ENCODE measurements around the gene FOXB2.
A peak's percentile ranks its signal among the peaks of the same experiment; 100 is the strongest.
"Not testable (repeated sequence)": the region's sequence is repeated elsewhere in the genome, so short reads cannot be mapped to it uniquely, and the experiment has no call there.

FOXB2 gene

DNA sequence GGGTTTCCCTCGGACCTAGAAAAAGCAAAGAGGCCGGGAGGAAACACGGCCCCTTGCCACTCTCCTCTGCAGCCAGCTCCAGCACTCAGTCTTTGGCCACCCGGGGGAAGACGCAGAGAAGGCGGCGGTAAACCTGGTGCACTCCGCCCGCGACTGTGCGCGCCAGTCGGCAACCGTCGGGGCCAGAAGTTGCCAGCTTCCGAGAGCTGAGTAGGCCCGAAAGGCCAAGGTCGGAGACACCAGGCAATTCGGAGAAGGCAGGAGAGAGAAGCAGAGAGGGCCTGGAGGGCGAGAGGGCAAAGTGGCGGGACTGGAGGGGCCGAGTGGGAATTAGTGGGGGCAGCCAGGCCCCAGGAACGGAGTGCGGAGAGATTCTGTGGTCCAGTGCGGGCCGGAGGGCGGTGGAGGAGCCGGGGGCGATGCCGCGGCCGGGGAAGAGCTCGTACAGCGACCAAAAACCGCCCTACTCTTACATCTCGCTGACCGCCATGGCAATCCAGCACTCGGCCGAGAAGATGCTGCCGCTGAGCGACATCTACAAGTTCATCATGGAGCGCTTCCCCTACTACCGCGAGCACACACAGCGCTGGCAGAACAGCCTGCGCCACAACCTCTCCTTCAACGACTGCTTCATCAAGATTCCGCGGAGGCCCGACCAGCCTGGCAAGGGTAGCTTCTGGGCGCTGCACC is at the start of gene FOXB2:
FOXB2 (plus strand) TSS at position 420 of the 690 bp plus-strand sequence; CDS start at position 420, 0 bp downstream.
- no peak for DNase-seq

DNA sequence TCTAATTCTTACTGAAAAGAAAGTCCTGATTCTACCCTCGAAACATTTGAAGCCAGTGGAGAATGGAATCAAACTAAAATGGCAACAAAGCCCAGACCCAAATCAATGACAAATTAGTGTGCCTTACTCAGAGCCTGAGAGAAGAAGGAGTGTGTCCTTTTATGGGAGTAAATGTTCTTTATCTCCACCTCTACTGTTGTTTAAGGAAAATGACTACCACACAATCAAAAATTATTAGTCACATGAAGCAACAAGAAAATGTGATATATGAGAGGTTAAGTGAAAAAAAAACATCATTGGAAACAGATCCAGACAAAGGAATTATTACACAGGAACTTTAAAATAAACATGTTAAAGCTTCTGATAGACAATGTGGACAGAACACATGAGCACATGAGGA is 49.7 kb upstream of the FOXB2 start:
- DNase-seq: no peak

DNA sequence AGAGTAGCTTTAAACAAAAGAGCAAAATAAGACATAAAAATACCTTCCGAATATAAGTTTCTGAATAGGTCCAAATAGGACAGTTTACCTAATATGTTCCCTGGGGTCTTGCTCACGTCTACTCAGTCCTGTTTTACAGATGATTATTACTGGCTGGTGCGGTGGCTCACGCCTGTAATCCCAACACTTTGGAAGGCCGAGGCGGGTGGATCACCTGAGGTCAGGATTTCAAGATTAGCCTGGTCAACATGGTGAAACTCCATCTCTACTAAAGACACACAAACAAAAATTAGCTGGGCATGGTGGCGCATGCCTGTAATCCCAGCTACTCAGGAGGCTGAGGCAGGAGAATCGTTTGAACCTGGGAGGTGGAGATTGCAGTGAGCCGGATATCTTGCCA is 40.6 kb upstream of the FOXB2 start:
- DNase-seq: not testable (repeated sequence)

DNA sequence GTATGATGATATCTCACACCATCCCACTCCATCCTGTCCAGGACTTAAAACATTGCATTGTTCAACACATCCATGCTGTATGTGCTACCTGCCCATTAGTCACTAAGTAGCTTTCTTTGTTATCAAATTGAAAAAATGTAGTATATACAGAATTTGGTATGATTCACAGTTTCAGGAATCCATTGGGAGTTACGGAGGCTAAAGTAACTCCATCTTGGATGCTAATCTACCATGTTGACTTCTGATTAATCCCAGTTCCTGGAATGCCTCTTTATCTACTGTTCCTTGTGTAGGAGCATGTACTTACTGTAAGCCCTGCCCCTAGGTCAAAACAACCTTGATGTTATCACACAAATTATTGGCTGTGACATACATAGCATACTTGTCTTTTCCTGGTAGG is 38.9 kb upstream of the FOXB2 start:
- no peak for DNase-seq

DNA sequence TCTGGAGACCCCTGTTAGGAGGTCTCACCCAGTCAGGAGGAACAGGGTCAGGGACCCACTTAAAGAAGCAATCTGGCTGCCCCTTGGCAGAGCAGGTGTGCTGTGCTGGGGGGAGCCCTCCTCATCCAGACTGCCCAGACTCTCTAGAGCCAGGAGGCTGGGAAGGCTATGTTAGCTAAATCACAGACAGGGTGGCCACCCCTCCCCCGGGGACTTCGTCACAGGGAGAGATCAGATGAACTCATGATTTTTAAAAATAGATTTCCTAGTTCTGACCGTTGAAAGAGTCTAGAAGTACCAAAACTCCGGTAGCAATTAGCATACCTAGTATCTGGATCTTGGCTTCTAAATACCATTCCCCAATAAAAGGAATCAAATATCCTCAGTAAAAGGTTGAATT is 35.0 kb upstream of the FOXB2 start:
- DNase-seq: no peak

DNA sequence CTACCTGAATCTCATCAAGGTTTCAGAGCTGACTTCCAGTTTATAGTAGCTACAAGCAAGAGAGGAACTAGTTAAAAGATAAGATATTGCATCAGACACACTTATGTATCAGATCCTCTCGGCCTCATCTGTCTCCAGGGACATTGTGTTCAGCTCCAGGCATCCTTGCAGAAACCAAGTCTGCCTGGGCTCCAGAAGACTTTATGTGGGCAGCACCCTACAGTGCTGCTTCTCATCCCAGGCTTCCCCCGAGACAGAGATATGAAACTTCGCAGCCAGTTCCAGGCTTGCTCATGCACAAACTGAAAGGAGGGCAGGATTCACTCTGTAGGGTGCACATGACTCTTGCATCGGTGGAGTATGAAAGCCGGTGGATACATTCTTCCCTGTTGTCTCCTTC is 33.9 kb upstream of the FOXB2 start:
- no peak for DNase-seq

DNA sequence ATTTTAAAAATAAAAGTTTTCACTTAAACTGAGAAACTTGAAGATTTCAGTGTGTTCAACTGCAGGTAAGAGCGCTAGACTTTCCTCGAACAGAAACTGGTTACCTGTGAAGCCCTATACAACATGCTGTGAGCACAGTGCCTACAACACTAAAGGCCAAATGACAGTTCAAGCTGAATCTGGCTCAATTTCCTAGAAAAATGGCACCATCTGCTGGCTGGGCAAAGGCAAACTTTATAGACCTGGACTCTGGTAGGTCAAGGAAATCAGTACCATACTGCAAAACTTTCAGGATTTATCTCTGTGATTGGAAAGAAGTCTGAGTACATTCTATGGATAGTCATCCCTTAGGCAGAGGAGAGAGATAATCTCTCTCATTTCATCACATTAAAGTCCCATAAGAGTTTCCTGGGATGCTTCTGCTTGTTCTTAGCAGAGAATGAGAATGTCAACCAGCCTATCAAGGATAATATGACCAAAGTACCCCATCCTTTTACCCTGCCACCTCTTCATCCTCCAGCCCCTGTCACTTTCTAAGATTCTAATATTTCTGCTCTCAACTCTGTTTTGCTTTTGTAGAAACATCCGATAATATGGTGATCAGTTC is 31.8 kb upstream of the FOXB2 start:
- DNase-seq: no peak

DNA sequence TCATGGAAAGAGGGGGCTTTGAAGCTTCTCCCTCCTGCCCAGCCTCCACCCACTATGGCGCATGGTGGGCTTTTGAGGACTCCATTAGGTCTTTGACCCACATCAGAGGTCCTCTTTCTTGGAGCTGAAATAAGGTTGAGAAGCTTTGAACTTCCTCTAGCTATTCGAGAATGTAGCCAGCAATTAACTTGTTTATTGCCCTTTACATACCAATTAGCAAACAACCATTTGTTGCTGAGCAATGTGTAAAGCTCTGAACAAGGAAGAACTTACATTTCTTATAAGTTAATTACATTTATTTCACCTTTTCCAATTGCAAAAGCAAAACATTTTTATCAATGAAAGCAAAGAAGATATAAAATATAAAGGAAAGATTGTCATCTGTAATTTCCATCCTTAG is 30.5 kb upstream of the FOXB2 start:
- DNase-seq: no peak

DNA sequence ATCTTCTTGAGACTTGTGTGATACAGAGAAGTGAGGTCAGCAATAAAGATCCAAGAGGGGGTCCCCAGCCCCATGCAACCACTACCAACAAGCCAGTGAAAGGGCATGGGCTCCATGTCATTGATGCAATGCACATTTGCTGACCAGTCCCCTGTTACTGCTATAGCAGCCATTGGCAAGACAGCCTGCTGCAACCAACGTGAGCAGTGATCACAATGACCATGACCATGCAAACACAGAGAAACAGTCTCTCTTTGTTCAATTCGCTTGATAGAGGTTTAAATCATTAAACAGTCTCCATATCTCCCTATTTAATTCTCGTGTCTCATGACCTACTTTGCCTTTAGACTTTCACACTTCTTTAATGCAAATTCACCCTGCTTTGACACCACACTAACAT is 30.0 kb upstream of the FOXB2 start:
- no peak for DNase-seq

DNA sequence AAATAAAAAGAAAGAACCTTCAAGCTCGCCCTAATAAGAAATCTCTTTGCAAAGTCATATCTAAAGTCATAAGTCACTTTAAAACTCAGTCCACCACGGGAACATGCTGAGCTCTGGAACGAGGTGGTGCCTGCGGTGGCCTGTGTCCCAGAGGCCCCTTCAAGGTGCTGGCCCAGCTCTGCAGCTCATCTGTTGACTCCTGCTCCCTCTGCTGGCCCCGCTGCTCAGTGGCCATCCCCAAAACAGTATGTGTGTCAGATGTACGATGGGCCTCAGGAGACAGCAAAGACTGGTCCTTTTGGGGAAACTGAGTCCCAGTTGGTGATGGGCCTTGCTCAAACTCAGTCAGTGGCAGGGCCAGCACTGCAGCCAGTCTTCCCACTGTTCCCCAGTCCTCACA is 22.8 kb upstream of the FOXB2 start:
- no peak for DNase-seq

DNA sequence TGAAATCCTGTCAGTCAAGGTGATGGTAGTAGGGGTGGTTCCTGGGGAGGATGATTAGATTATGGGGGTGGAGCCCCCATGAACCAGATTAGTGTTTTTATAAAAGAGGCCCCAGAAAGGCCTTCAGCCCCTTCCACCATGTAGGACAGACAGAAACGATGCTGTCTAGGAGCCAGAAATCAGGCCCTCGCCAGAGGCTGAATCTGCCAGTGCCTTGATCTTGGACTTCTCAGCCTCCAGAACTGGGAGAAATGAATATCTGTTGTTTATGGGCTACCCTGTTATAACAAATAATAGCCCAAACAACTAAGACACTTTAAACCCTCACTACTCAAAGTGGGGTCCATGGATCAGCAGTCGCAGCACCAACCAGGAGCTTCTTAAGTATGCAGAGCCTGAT is 20.2 kb upstream of the FOXB2 start:
- DNase-seq: no peak

DNA sequence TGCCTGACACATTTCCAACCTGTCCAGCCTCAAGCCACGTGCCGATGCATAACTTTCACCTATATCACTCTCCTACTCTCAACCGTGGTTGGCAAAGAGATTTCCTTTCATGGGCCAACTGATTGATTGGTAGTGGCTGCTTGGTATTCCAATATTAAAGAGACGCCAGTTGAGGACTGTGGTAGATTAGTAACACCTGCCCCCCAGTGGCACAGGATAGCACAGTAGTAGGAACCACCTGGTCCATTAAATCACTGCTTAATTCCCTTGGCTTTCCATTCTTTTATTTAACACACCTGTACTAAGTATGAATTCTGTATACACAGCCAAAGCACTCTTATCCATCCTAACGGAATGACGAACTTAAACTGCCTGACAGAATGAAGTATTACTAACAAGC is 19.1 kb upstream of the FOXB2 start:
- no peak for DNase-seq

DNA sequence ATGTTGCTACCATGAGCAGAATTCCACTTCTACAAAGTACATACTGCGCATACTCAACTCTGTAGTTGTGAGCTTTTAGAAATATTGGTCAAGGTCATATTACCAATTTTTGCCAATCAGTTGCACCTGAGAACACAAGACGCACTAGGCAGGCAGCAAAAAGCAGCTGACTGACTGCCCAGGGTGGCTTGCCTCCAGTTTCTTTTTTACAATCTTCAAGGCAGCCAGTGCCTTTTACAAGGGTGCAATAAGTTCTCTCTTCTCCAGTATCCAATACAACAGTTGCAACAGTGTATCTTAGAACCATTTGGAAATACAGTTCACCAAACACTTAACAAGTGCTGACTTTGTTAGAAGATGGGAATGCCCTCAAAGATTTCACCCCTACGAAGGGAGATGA is 16.1 kb upstream of the FOXB2 start:
- DNase-seq: no peak

DNA sequence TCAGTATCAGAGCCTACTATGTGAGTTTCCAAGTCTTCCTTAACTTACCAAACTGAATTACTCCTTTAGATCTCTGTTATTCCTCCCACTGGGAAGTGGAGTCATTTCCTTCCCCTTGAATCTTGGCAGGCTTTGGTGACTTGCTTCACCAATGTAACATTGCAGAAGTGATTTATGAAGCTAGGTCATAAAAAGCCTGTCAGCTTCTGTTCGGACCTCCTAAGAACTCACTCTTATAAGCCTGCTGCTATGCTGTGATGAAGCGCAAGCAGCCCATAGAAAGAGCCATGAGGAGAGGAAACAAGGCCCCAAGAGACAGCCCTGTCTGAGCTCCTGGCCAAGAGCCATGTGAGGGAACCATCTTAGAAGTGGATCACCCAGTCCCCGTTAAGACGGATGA is 14.2 kb upstream of the FOXB2 start:
- no peak for DNase-seq

DNA sequence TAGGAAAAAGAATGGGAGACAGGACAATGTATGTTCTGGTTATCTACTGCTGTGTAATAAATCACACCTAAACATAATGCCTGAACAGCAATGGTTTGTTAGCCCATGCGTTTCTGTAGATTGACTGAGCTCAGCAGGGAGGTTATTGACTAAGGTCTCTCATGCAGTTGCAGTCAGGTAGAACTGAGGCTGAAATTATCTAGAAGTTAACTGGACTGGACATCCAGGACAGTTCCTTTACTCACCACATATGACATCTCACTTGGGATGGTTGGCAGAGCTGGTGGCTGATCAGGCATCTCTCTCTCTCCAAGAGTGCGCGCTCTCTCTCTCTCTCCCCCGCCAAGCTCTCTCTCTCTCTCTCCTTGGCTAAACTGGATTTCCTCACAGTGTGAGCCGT is 8.9 kb upstream of the FOXB2 start:
- no peak for DNase-seq

DNA sequence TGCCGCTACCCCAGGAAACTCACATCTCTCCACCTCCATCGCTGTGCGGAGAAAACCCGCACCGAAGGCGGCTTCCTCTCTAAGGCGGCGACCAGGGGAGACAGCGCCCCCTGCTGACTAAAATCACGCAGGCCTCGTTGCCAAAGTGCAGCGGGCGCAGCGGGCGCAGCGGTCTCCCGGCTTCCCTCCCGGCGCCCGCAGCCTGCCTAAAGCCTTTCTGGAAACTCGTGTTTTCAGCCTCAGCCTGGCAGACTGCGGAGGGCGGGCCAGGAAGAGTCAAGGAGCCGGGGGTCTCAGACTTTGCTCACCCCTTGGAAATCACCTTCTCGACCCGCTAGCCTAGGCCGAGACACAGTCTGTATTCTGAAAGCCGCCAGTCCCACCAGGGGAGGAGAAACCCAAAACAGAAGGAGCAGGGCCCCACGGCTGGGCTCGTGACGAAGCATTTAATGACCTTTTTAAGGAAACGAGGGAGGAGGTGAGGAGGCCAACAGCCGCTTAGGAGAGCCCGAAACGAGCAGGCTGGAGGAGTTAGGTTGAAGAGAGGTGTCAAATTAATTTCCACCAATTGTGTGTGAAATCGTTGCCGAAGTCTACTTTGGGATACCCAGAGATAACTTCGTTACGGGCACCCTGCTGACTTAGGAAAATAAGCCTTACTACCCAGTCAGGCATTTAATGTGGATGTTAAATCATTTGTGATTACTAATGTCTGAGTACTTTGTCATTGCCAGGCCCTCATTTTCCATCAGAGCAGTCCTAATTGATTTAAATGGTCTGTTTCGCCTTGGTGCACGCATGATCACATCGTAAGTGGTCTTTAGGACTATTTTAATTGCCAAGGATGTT is 7.3 kb upstream of the FOXB2 start:
- DNase-seq: peak; percentile 72 to 82

DNA sequence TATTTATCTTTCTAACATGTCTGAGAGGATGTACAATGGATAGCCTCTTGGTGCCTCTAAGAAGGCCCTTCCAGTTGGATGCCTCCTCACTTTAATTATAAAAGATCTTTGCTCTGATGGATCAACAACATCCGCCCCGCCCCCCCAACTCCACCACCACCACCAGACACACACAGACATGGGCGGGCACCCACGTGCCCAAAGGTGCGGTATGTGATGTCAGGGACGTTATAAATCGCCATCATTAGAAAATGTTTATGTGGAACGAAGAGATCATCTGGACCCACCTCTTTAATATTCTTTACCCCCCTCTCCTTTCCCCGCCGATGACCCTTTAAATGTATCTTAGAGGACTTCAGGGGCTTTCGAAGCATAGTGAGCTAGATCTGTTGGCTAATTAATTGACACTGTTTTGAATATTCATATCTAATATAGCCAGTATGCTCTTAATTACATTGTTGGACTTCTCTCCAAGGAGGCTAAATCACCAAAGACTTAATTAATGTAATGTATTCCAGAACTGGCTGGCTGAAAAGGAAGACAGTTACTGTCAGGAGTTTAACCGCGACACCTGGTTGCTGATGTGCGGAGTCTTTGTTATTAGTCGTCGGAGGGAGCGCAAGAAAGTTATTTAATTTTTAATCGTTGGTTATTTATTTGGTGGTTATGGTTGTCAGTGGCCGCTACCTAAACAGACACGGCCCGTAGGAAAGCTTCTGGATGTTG is 6.1 kb upstream of the FOXB2 start:
- DNase-seq: no peak

DNA sequence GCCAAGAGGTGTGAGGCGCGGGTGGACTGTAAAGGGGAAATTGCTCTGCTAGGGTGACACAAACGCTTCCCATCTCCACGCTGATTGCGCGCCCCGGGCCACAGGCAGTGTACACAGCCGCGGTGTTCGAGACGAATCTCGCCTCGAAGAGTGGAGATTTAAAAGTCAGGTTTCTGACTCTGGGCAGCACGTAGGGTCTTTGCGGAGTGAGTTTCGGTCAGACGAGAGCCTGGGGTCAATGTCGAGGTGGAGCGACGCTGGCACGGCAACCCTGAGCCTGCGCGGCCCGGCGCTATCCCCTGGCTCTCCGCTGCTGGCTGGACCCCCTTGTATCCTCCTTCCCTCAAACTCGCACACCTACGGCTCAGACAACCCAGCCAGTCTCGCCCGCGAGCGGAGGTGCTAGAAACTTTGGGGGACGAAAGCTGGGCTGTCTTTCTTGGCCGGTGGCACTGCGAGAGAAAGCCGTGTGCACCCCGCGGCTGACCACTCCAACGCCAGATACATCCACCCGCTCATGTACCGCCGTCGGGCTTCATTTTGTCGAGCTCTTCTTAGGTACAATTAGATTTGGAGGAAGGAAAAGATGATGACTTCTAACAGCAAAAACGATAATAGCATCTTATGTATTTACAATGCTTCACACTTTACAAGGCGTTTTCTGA is 5.4 kb upstream of the FOXB2 start:
- DNase-seq: no peak

DNA sequence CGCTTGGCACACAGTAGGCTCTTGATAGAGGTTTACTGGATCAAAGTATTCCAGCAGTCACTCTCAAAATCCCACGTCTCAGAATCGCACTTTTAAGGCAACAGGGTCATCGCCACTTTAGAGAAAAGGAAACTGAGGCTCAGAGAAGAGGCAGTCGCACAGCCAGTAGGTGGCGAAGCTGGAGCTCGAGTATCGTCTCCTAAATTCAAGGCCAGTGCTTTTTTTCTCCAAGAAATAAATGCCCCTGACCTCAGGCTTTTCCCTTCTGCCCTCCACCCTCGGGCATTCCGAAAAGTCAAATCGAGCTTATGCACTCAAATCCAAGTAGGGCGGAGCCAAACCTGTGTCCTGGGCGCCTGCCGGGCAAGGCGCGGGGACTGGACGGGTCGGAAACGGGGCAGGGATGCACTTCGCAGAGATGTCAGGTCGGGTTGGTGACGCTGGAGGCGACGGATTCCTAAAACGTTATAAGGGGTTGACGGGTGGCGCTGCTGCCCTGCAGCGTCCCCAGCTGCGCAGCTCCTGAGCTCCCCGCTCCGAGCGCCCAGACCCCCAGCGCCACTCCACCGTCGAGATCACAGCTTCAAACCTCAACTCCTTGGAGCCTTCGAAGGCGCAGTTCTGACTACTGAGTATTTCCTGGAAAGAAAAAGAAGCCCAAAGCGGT is 4.7 kb upstream of the FOXB2 start:
- no peak for DNase-seq

DNA sequence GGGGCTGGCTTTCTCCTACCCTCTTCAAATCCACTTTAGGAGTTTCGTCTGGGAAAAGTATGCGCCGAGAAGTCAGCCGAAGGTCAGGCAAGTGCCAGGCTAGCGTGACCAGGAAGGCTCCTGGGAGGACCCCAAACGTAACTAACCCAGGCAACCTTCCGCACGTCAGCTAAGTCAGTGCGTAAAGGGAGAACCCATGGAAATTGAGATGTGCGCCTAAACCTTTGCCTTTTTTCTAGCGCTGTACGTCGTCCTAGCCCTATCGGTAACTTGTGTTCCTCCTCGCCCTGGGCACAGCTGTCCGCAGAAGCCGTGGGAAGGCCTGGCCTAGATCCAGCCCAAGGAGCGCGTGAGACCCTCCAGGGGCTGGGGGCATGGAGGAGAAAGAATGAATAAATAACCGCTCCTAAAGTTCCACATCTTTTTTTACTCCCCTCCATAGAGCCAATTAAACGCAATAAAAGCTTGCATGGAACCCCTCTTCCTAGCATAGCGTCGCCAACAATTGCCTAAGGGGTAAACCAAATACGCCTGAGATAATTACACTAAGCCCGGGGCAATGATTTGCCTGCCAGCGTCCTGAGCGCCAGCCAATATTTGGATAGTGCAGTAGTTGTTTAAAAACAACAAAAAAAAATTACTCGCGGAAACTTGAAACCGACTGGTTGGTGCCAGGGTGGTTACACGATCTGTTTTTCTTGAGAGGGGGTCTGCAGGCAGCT is 4.0 kb upstream of the FOXB2 start:
- no peak for DNase-seq

DNA sequence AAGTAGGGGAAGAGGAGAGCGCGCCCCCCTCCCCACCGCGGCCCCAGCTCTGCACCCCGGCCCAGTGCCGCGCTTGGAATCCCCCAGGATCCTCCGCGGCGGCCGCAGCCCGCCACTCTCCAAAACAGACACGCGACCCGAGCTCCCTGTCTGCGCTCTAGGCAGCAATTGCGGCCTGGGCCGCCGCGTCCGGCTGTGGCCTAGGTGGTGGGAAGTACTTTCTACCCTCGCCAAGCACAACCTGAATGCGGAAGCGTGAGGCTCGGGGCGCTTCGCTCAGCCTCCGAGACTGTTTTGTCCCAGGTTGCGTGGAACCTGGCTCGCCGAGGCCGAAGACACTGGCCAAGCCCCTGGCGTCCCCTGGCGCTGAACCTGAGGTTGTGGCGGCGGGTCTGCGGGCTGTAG is 3.3 kb upstream of the FOXB2 start:
- DNase-seq: no peak

Data from stimulated activated CD4-positive, alpha-beta T cell treated with anti-CD3 and anti-CD28 coated beads, Interleukin-2, amount 100 ng/mL, for 24 hours (primary cell).